ENCODE results near the gene TTC34. TPM values are rescaled to one million over a fixed set of nuclear protein-coding genes. Genes with fewer than 3 reads are reported as not detected.
"Not testable (repeated sequence)": the region's sequence is repeated elsewhere in the genome, so short reads cannot be mapped to it uniquely, and the experiment has no call there.

TTC34 gene
- total RNA-seq, 4 donors from 2014 or later = 0.27 to 0.62 (median 0.58) TPM; not detected in 1

GRCh38 chr1:2653741-2654442, 147.6 kb downstream of the TTC34 start:
- H3K27ac ChIP-seq, H3K9me3 ChIP-seq, ATAC-seq, H3K36me3 ChIP-seq, H3K4me1 ChIP-seq, H3K4me3 ChIP-seq: not testable (repeated sequence)
- 38 to 39% methylated on average over 14 of the region's 14 CpGs for whole genome bisulfite sequencing, 2 donors (ENCODE audit: low coverage in 1 of 2)
- H3K27me3 ChIP-seq = peaks cover 59% of the 10 kb centered on the region

- WGBS, 2 donors (ENCODE audit: low coverage in 1 of 2) = 27 to 52% methylated on average over 10 to 11 of the region's 12 CpGs
- H3K4me1 ChIP-seq, H3K4me3 ChIP-seq, H3K27ac ChIP-seq, H3K36me3 ChIP-seq, ATAC-seq: not testable (repeated sequence)
- peaks cover 59% of the 10 kb centered on the region for H3K27me3 ChIP-seq
- H3K9me3 ChIP-seq = peaks cover 0 to 14% (median 0%) of the 10 kb centered on the region in 3 donors
Measured at GRCh38 chr1:2652926-2653571, 148.4 kb downstream of the TTC34 start.

- H3K27ac ChIP-seq, ATAC-seq, H3K4me3 ChIP-seq, H3K36me3 ChIP-seq, H3K4me1 ChIP-seq: not testable (repeated sequence)
- Histone ChIP-seq H3K27me3 (peaks cover 59% of the 10 kb centered on the region), H3K9me3 (peaks cover 0 to 21% (median 0%) of the 10 kb centered on the region in 3 donors)
- 38 to 39% methylated on average over 12 to 14 of the region's 16 CpGs for WGBS, 2 donors (ENCODE audit: low coverage in 1 of 2)
Measured at GRCh38 chr1:2652152-2652925, 149.2 kb downstream of the TTC34 start.

GRCh38 chr1:2650967-2651645, 150.4 kb downstream of the TTC34 start:
- Histone ChIP-seq H3K36me3 (no peaks in the 10 kb centered on the region), H3K9me3 (peaks cover 0 to 33% (median 1%) of the 10 kb centered on the region in 3 donors), H3K4me1 (no peaks in the 10 kb centered on the region), H3K27me3 (peaks cover 59% of the 10 kb centered on the region), H3K4me3 (no peak overlapping the region), H3K27ac (no peak overlapping the region)
- WGBS, 2 donors (ENCODE audit: low coverage in 1 of 2) = 72% methylated on average over 3 of the region's 10 CpGs; no CpG with 5 or more reads in 1 of the 2 donors
- ATAC-seq = no peak
- TF ChIP-seq POLR2A (IDR thresholded peaks at IDR 0.05) (no peak), CTCF (IDR thresholded peaks at IDR 0.05) (no peak), EP300 (IDR thresholded peaks at IDR 0.05) (no peak), POLR2AphosphoS5 (IDR thresholded peaks at IDR 0.05) (no peak)

GRCh38 chr1:2646837-2647236, 154.7 kb downstream of the TTC34 start:
- no peak overlapping the region for H3K27ac ChIP-seq
- H3K4me1 ChIP-seq = peaks cover 0 to 17% (median 11%) of the 10 kb centered on the region in 3 donors
- TF ChIP-seq POLR2A (IDR thresholded peaks at IDR 0.05) (no peak), POLR2AphosphoS5 (IDR thresholded peaks at IDR 0.05) (no peak), CTCF (IDR thresholded peaks at IDR 0.05) (no peak), EP300 (IDR thresholded peaks at IDR 0.05) (no peak)
- WGBS, 2 donors (ENCODE audit: low coverage in 1 of 2) = 67 to 76% methylated on average over 3 to 5 of the region's 5 CpGs
- no peak for ATAC-seq
- peaks cover 20% of the 10 kb centered on the region for H3K27me3 ChIP-seq
- no peaks in the 10 kb centered on the region for H3K36me3 ChIP-seq
- H3K4me3 ChIP-seq = no peak overlapping the region
- H3K9me3 ChIP-seq = peaks cover 0 to 38% (median 1%) of the 10 kb centered on the region in 3 donors

GRCh38 chr1:2645776-2646175, 155.7 kb downstream of the TTC34 start:
- 100% methylated on average over 3 of the region's 11 CpGs; no CpG with 5 or more reads in 1 of the 2 donors for WGBS, 2 donors (ENCODE audit: low coverage in 1 of 2)

More at GRCh38 chr1:2645776-2646175, 155.7 kb downstream of the TTC34 start:
- peaks cover 9% of the 10 kb centered on the region for H3K27me3 ChIP-seq
- H3K36me3 ChIP-seq = no peaks in the 10 kb centered on the region
- ATAC-seq = no peak
- H3K27ac ChIP-seq = no peak overlapping the region
- no peak overlapping the region for H3K4me3 ChIP-seq
- H3K4me1 ChIP-seq = peaks cover 0 to 25% (median 17%) of the 10 kb centered on the region in 3 donors
- no peak for TF ChIP-seq EP300 (IDR thresholded peaks at IDR 0.05)
- peaks cover 0 to 38% (median 1%) of the 10 kb centered on the region in 3 donors for H3K9me3 ChIP-seq

Measured in gastroesophageal sphincter (tissue), 4 donors.